Lower lobe of right lung (tissue), 2 donors: Measurements from ENCODE around the gene ZNRF1. TPM values are rescaled to one million over a fixed set of nuclear protein-coding genes. Genes with fewer than 3 reads are reported as not detected.

Source experiments
- ATAC-seq, 2 donors: fragments of 200-7000 bp; cut with Tn5 transposase; one replicate each; pipeline ENCODE4 v1.9.1; 2020 to 2022; ENCODE audit warnings: mild to moderate bottlenecking in 2 of 2, moderate library complexity in 2 of 2
- DNase-seq: peaks from one replicate; pipeline ENCODE4 v3.0.0-alpha.2; 2020
- H3K27ac ChIP-seq: fragments of 200-600 bp; one replicate; pipeline ENCODE4 v1.8.0; 2022
- H3K27me3 ChIP-seq: fragments of 200-600 bp; one replicate; pipeline ENCODE4 v1.8.0; 2022; ENCODE audit warnings: low read depth
- H3K36me3 ChIP-seq: fragments of 200-600 bp; one replicate; pipeline ENCODE4 v1.8.0; 2022; ENCODE audit warnings: mild to moderate bottlenecking
- H3K4me1 ChIP-seq: fragments of 200-600 bp; one replicate; pipeline ENCODE4 v1.8.0; 2022
- H3K4me3 ChIP-seq: fragments of 200-600 bp; one replicate; pipeline ENCODE4 v1.8.0; 2022; ENCODE audit warnings: mild to moderate bottlenecking
- H3K9me3 ChIP-seq: fragments of 200-600 bp; one replicate; pipeline ENCODE4 v1.8.0; 2022
- intact Hi-C: fragments of 100-400 bp; cut with DNase I; formaldehyde crosslinking; loops from one replicate; pipeline ENCODE4 v1.11.0; 2022
- total RNA-seq: library from RNA; stranded (reverse); fragmentation: NEBNext Ultra II Directional; extraction: Animal tissue kit (Norgen Biotek cat#: 25700); gene quantifications from one replicate; pipeline ENCODE4 v1.2.1, GENCODE V29; 2021
- TF ChIP-seq, protein P1 (sequence below): fragments of 200-600 bp; IDR thresholded peaks from one replicate; pipeline ENCODE4 v1.8.0; 2022; ENCODE audit warnings: antibody characterized with exemption, mild to moderate bottlenecking
- donor health status: DM: no; HTN: yes; CAD: no; lungs with severe emphysema.

The ZNRF1 gene
- total RNA-seq, 1 donor from 2014 or later = 23.5 TPM

DNA sequence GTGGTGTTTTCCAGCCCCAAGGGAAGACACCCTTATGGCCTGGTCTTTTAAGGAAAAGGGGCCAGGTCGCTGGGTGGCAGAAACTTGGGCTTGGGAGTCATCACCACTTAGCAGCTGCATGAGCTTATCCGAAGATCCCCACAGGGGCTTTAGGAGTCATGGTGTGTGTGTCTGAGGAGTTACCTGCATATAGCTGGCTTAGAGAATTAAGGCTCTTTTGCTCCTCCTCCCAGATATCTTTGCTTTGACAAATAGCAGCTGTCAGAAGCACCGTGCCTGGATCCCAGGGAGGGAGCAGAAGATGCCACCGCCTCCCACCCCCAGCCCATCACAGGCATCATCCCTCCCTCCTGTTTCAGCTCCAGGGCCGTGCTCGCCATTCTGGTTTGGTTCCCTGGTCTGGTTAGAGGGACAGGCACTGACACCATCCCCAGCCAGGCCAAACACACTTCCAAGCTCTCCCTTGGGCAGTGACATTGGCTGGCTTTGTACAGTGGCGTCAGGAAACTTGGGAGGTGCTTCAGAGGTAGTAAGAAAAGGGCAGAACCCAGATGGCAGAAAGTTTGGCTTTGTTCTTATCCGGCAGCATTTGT, 100.3 kb downstream of the ZNRF1 start:
- Histone ChIP-seq H3K36me3 (peaks cover 8% of the 10 kb centered on the region), H3K27ac (peak overlapping the region; percentile 77), H3K4me3 (no peak overlapping the region), H3K9me3 (no peaks in the 10 kb centered on the region), H3K27me3 (no peaks in the 10 kb centered on the region), H3K4me1 (peaks cover 47% of the 10 kb centered on the region)
- intact Hi-C loops = no loop called here
- no peak for ATAC-seq
- TF ChIP-seq, protein P1, sequence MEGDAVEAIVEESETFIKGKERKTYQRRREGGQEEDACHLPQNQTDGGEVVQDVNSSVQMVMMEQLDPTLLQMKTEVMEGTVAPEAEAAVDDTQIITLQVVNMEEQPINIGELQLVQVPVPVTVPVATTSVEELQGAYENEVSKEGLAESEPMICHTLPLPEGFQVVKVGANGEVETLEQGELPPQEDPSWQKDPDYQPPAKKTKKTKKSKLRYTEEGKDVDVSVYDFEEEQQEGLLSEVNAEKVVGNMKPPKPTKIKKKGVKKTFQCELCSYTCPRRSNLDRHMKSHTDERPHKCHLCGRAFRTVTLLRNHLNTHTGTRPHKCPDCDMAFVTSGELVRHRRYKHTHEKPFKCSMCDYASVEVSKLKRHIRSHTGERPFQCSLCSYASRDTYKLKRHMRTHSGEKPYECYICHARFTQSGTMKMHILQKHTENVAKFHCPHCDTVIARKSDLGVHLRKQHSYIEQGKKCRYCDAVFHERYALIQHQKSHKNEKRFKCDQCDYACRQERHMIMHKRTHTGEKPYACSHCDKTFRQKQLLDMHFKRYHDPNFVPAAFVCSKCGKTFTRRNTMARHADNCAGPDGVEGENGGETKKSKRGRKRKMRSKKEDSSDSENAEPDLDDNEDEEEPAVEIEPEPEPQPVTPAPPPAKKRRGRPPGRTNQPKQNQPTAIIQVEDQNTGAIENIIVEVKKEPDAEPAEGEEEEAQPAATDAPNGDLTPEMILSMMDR = no peak
- DNase-seq = no peak

DNA sequence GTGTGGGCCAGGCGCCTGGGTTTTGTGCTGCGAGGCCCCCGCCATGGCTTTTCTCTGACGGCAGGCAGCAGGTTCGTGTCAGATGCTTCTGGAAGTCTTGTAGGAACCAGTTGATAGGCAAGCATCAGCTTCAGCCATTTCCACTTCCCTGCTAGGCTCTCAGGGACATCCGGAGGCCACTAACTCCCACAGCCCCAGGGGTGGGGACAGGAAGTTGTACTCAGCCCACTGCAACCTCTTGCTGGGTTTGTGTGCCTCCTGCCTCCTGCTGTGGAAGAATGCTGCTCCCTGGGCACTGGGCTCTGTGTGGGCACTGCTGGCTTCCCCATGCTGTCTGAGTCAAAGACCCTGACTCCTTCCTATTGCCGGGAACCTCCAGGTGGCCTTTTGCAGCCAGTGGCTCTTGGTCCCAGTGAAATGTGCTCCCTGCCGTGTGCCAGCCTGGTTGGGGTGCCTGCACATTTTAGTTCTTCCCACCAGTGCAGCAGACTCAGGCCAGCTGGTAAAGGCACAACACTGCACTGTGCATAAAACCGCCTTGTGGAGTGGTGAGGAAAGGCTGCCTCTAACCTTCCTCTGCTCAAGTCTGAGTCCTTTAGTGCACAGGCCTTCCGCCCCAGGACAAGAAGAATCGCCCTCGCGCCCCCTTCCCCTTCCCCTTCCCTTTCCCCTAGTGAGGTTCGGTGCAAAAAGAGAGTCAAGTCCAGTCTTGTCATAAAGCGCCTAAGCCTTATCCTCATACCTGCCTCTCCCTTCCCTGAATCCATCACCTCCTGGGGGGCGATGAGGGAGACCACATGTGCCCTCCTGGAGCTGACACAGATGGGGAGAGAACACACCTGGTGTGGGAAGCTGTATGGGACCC, 101.1 kb downstream of the ZNRF1 start:
- H3K4me3 ChIP-seq = no peak overlapping the region
- peaks cover 2% of the 10 kb centered on the region for H3K36me3 ChIP-seq
- H3K27me3 ChIP-seq = no peaks in the 10 kb centered on the region
- intact Hi-C loops = no loop called here
- H3K27ac ChIP-seq = peak overlapping the region; percentile 77
- DNase-seq (peak; percentile 66), ATAC-seq (peak in 1 of 2 donors; percentile 48)
- TF ChIP-seq, protein P1 = no peak
- no peaks in the 10 kb centered on the region for H3K9me3 ChIP-seq
- H3K4me1 ChIP-seq = peaks cover 53% of the 10 kb centered on the region

DNA sequence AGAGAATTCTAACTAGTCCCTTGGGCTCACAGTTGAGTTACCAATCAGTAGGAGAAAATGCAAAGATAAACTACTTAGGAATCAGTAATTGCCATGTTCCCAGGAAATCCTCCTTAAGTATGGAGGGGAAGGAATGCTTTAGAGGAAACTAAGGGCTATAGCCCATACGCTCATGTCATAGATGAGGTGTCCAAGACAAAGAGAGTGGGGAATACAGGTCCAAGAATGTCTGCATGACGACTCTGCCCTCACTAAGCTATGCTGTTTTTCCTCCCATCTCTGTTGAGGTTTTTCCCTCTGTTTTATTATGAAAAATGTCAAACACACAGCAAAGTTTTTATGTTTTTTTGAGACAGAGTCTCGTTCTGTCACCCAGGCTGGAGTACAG, 101.8 kb downstream of the ZNRF1 start:
- TF ChIP-seq, protein P1 = no peak
- DNase-seq (no peak), ATAC-seq (no peak)
- H3K27me3 ChIP-seq = no peaks in the 10 kb centered on the region
- H3K4me3 ChIP-seq = no peak overlapping the region
- H3K36me3 ChIP-seq = no peaks in the 10 kb centered on the region
- peak overlapping the region; percentile 77 for H3K27ac ChIP-seq
- intact Hi-C loops = no loop called here
- H3K4me1 ChIP-seq = peaks cover 59% of the 10 kb centered on the region
- no peaks in the 10 kb centered on the region for H3K9me3 ChIP-seq

DNA sequence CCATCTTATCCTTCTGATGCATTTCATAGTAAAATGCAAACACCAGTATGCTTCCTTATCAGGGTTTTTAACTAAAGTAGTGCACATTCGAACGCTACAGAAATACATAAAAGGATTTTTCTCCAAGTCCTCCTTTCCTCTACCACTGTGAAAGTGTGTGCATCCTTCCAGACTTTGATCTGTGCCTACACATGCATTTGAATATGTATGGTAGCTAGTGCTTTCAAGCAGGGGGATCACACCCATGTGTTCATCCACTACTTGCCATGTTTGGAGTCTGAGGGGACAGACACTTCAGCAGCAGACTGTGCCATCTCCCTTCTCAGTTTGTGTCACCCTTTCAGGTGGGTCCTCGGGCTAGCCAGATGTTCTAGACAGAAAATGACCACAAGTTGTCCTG, 102.8 kb downstream of the ZNRF1 start:
- intact Hi-C loops = no loop called here
- no peaks in the 10 kb centered on the region for H3K9me3 ChIP-seq
- ATAC-seq = no peak
- H3K27me3 ChIP-seq = no peaks in the 10 kb centered on the region
- TF ChIP-seq, protein P1 = no peak
- no peaks in the 10 kb centered on the region for H3K36me3 ChIP-seq
- H3K27ac ChIP-seq = no peak overlapping the region
- no peak overlapping the region for H3K4me3 ChIP-seq
- no peak for DNase-seq
- H3K4me1 ChIP-seq = peaks cover 63% of the 10 kb centered on the region

DNA sequence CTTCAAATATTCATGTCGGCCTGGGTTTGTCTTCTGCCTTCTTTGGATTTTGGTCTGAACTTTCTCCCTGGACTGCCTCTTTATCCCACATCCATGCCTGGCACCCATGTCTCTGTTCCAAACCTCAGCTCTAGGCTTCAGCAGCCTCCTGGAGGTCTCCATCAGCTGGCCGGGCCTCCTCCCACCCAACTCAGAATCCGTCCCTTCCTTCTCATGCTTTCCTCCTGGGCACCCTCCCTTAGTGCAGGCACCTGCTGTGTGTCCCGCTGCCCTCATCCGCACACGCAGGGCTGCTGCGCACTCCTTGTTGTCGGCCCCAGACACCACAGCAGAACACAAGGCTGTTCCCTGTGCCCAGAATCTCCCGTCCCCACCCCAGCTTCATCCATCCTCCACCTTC, 103.8 kb downstream of the ZNRF1 start:
- ATAC-seq (no peak), DNase-seq (no peak)
- Histone ChIP-seq H3K4me1 (peaks cover 61% of the 10 kb centered on the region), H3K9me3 (no peaks in the 10 kb centered on the region), H3K36me3 (no peaks in the 10 kb centered on the region), H3K27me3 (no peaks in the 10 kb centered on the region), H3K27ac (no peak overlapping the region), H3K4me3 (no peak overlapping the region)
- TF ChIP-seq, protein P1 = no peak
- intact Hi-C loops = no loop called here
